Astrocyte (in vitro differentiated cells and primary cell): ENCODE data around the gene CCDC61. TPM values are rescaled to one million over a fixed set of nuclear protein-coding genes. Genes with fewer than 3 reads are reported as not detected.

Experiments
- DNase-seq: peaks from one replicate; pipeline ENCODE4 v3.0.0-alpha.2; 2010; ENCODE audit warnings: low read depth
- FAIRE-seq: peaks from 2 replicates; lab custom pipeline; 2011; peaks lifted over from hg19 to GRCh38; lab: Jason Lieb, UNC
- H2AFZ ChIP-seq: 2 replicates; pipeline ENCODE4 v1.6.0; 2012; ENCODE audit warnings: low read depth, low read length, inconsistent platforms
- H3K27ac ChIP-seq: 2 replicates; pipeline ENCODE4 v1.5.1; 2011; ENCODE audit warnings: low read depth, low read length, inconsistent platforms
- H3K27me3 ChIP-seq: 2 replicates; pipeline ENCODE4 v1.6.0; 2011; ENCODE audit warnings: low read length, inconsistent platforms; ENCODE audit not compliant: insufficient read depth
- H3K36me3 ChIP-seq: 2 replicates; pipeline ENCODE4 v1.5.1; 2011; ENCODE audit warnings: low read length, inconsistent platforms; ENCODE audit not compliant: insufficient read depth
- H3K4me1 ChIP-seq: 2 replicates; pipeline ENCODE4 v1.5.1; 2011; ENCODE audit warnings: low read length, inconsistent platforms; ENCODE audit not compliant: insufficient read depth
- H3K4me2 ChIP-seq: 2 replicates; pipeline ENCODE4 v1.6.0; 2012; ENCODE audit warnings: low read length, inconsistent platforms
- H3K4me3 ChIP-seq: 2 replicates; pipeline ENCODE4 v1.5.1; 2011; ENCODE audit warnings: low read depth, mild to moderate bottlenecking, low read length, inconsistent platforms; ENCODE audit not compliant: insufficient read depth
- H3K79me2 ChIP-seq: 2 replicates; pipeline ENCODE4 v1.6.0; 2012; ENCODE audit warnings: mild to moderate bottlenecking, low read length, inconsistent platforms; ENCODE audit not compliant: insufficient read depth
- H3K9ac ChIP-seq: 2 replicates; pipeline ENCODE4 v1.6.0; 2012; ENCODE audit warnings: mild to moderate bottlenecking, low read length, inconsistent platforms
- H3K9me3 ChIP-seq: 2 replicates; pipeline ENCODE4 v1.5.1; 2012; ENCODE audit warnings: low read depth, mild to moderate bottlenecking, low read length, inconsistent platforms; ENCODE audit not compliant: insufficient read depth
- H4K20me1 ChIP-seq: 2 replicates; pipeline ENCODE4 v1.6.0; 2012; ENCODE audit warnings: low read length, inconsistent platforms; ENCODE audit not compliant: insufficient read depth
- H3K27ac Mint-ChIP-seq: one replicate; pipeline ENCODE4 v1.8.0; 2021; ENCODE audit warnings: mild to moderate bottlenecking, mixed read lengths; ENCODE audit not compliant: unreplicated experiment
- H3K27me3 Mint-ChIP-seq: one replicate; pipeline ENCODE4 v1.8.0; 2021; ENCODE audit warnings: low read depth, mixed read lengths; ENCODE audit not compliant: unreplicated experiment
- H3K36me3 Mint-ChIP-seq: one replicate; pipeline ENCODE4 v1.8.0; 2021; ENCODE audit warnings: low read depth, mixed read lengths; ENCODE audit not compliant: unreplicated experiment
- H3K4me1 Mint-ChIP-seq: one replicate; pipeline ENCODE4 v1.8.0; 2021; ENCODE audit warnings: low read depth, mixed read lengths; ENCODE audit not compliant: unreplicated experiment
- H3K4me3 Mint-ChIP-seq: one replicate; pipeline ENCODE4 v1.8.0; 2021; ENCODE audit warnings: mild to moderate bottlenecking, moderate library complexity, mixed read lengths; ENCODE audit not compliant: unreplicated experiment
- H3K9me3 Mint-ChIP-seq: one replicate; pipeline ENCODE4 v1.8.0; 2021; ENCODE audit warnings: mild to moderate bottlenecking, mixed read lengths; ENCODE audit not compliant: unreplicated experiment
- CTCF ChIP-seq: IDR thresholded peaks from 2 replicates; pipeline ENCODE4 v1.5.1; 2011; ENCODE audit warnings: low read depth, mild to moderate bottlenecking, inconsistent platforms, low read length, moderate library complexity; ENCODE audit not compliant: insufficient read depth
- EZH2 ChIP-seq: IDR thresholded peaks from 2 replicates; pipeline ENCODE4 v1.6.1; 2012; ENCODE audit warnings: mild to moderate bottlenecking, low read length, inconsistent platforms; ENCODE audit not compliant: insufficient read depth
- total RNA-seq: library from RNA; stranded (reverse); gene quantifications from 2 replicates; pipeline ENCODE4 v1.2.1, GENCODE V29; 2021

The CCDC61 gene
- total RNA-seq, 1 donor from 2014 or later, result 6.6 TPM

GRCh38 chr19:45955905-45956608 is 39.2 kb upstream of the CCDC61 start:
- Histone ChIP-seq H3K4me1 (peaks cover 62% of the 10 kb centered on the region), H3K4me2 (peak overlapping the region; percentile 71), H3K27ac (peak overlapping the region; percentile 66), H3K4me3 (no peak overlapping the region), H3K36me3 (no peaks in the 10 kb centered on the region), H3K9ac (peak overlapping the region; percentile 44), H2AFZ (peak overlapping the region; percentile 45), H4K20me1 (no peaks in the 10 kb centered on the region), H3K79me2 (no peaks in the 10 kb centered on the region), H3K9me3 (no peaks in the 10 kb centered on the region), H3K27me3 (no peaks in the 10 kb centered on the region)
- Mint-ChIP-seq H3K4me3 (no peak overlapping the region), H3K4me1 (peaks cover 37% of the 10 kb centered on the region), H3K9me3 (no peaks in the 10 kb centered on the region), H3K27me3 (peaks cover 3% of the 10 kb centered on the region), H3K27ac (no peak overlapping the region), H3K36me3 (peaks cover 2% of the 10 kb centered on the region)
- TF ChIP-seq EZH2, result no peak
- no peak for TF ChIP-seq CTCF
- DNase-seq (peak; percentile 89), FAIRE-seq (no peak)

- no peak for FAIRE-seq
- Mint-ChIP-seq H3K4me1 (peaks cover 34% of the 10 kb centered on the region), H3K27me3 (peaks cover 10% of the 10 kb centered on the region), H3K9me3 (no peaks in the 10 kb centered on the region), H3K4me3 (no peak overlapping the region), H3K36me3 (peaks cover 12% of the 10 kb centered on the region), H3K27ac (peak overlapping the region; percentile 82)
- TF ChIP-seq EZH2, result no peak
- no peak for TF ChIP-seq CTCF
- H4K20me1 ChIP-seq, result no peaks in the 10 kb centered on the region
- H3K36me3 ChIP-seq, result no peaks in the 10 kb centered on the region
- no peak overlapping the region for H2AFZ ChIP-seq
- no peak overlapping the region for H3K4me3 ChIP-seq
- peaks cover 57% of the 10 kb centered on the region for H3K4me1 ChIP-seq
- H3K9me3 ChIP-seq, result no peaks in the 10 kb centered on the region
- H3K4me2 ChIP-seq, result peak overlapping the region; percentile 69
- no peaks in the 10 kb centered on the region for H3K79me2 ChIP-seq
- DNase-seq, result no peak
- H3K27ac ChIP-seq, result peak overlapping the region; percentile 74
- no peaks in the 10 kb centered on the region for H3K27me3 ChIP-seq
- H3K9ac ChIP-seq, result peak overlapping the region; percentile 32
Observed at GRCh38 chr19:45958320-45958719, 36.9 kb upstream of the CCDC61 start.
